ENCODE measurements around the gene FADD. TPM values are rescaled to one million over a fixed set of nuclear protein-coding genes. Genes with fewer than 3 reads are reported as not detected.
A peak's percentile ranks its signal among the peaks of the same experiment; 100 is the strongest.

FADD gene
- total and polyA plus RNA-seq, 2 donors from 2014 or later, result 27.8 to 31.5 TPM

GRCh38 chr11:70191495-70192140 lies 11.5 kb upstream of the FADD start:
- no peak overlapping the region for H3K9ac ChIP-seq (ENCODE audit: low read length in 3 of 3)
- TF ChIP-seq CTCF (IDR thresholded peaks at IDR 0.05; ENCODE audit: borderline replicate concordance, extremely low read depth, insufficient read depth), result peak; percentile 83
- DNase-seq, result peak; percentile 77 to 91 (median 86)
- peaks cover 0 to 2% (median 0%) of the 10 kb centered on the region in 3 donors for H3K4me1 ChIP-seq (ENCODE audit: control insufficient read depth in 2 of 3, insufficient read depth in 2 of 3, low read depth in 1 of 3, low read length in 3 of 3)
- intact Hi-C loops (cut with DNase I), result loop anchor here (10.0 kb wide), 1 partner anchor 497 kb away; no protein-coding TSS in a partner anchor
- H3K27me3 ChIP-seq (ENCODE audit: control insufficient read depth, insufficient read depth, low read length), result no peaks in the 10 kb centered on the region
- no peak overlapping the region for H3K27ac ChIP-seq (ENCODE audit: low read depth in 2 of 2, low read length in 2 of 2)
- H3K36me3 ChIP-seq (ENCODE audit: control insufficient read depth in 2 of 3, insufficient read depth in 3 of 3, low read length in 3 of 3), result no peaks in the 10 kb centered on the region
- no peak for FAIRE-seq
- H3K9me3 ChIP-seq (ENCODE audit: control insufficient read depth in 2 of 3, insufficient read depth in 1 of 3, low read length in 3 of 3), result peaks cover 0 to 2% (median 0%) of the 10 kb centered on the region in 3 donors
- H3K4me3 ChIP-seq (ENCODE audit: low read length in 3 of 3), result no peak overlapping the region

GRCh38 chr11:70192666-70193410 lies 10.3 kb upstream of the FADD start:
- intact Hi-C loops (cut with DNase I), result loop anchor here (10.0 kb wide), 1 partner anchor 498 kb away; no protein-coding TSS in a partner anchor
- Histone ChIP-seq H3K27ac (ENCODE audit: low read depth in 2 of 2, low read length in 2 of 2) (no peak overlapping the region), H3K36me3 (ENCODE audit: control insufficient read depth in 2 of 3, insufficient read depth in 3 of 3, low read length in 3 of 3) (no peaks in the 10 kb centered on the region), H3K9ac (ENCODE audit: low read length in 3 of 3) (no peak overlapping the region), H3K4me3 (ENCODE audit: low read length in 3 of 3) (no peak overlapping the region), H3K4me1 (ENCODE audit: control insufficient read depth in 2 of 3, insufficient read depth in 2 of 3, low read depth in 1 of 3, low read length in 3 of 3) (peaks cover 0 to 2% (median 0%) of the 10 kb centered on the region in 3 donors), H3K27me3 (ENCODE audit: control insufficient read depth, insufficient read depth, low read length) (no peaks in the 10 kb centered on the region), H3K9me3 (ENCODE audit: control insufficient read depth in 2 of 3, insufficient read depth in 1 of 3, low read length in 3 of 3) (peaks cover 0 to 2% (median 0%) of the 10 kb centered on the region in 3 donors)
- FAIRE-seq, result no peak
- DNase-seq, result peak in 1 of 5 donors; percentile 41
- no peak for TF ChIP-seq CTCF (IDR thresholded peaks at IDR 0.05; ENCODE audit: borderline replicate concordance, extremely low read depth, insufficient read depth)

GRCh38 chr11:70193411-70194292 lies 9.4 kb upstream of the FADD start:
- no peak overlapping the region for H3K27ac ChIP-seq (ENCODE audit: low read depth in 2 of 2, low read length in 2 of 2)
- intact Hi-C loops (cut with DNase I), result loop anchor here (10.0 kb wide), 1 partner anchor 499 kb away; no protein-coding TSS in a partner anchor

More at GRCh38 chr11:70193411-70194292, 9.4 kb upstream of the FADD start:
- FAIRE-seq (no peak), DNase-seq (peak in 1 of 5 donors; percentile 41)
- H3K9ac ChIP-seq (ENCODE audit: low read length in 3 of 3), result no peak overlapping the region
- peaks cover 0 to 2% (median 0%) of the 10 kb centered on the region in 3 donors for H3K4me1 ChIP-seq (ENCODE audit: control insufficient read depth in 2 of 3, insufficient read depth in 2 of 3, low read depth in 1 of 3, low read length in 3 of 3)
- peaks cover 0 to 2% (median 0%) of the 10 kb centered on the region in 3 donors for H3K9me3 ChIP-seq (ENCODE audit: control insufficient read depth in 2 of 3, insufficient read depth in 1 of 3, low read length in 3 of 3)
- H3K36me3 ChIP-seq (ENCODE audit: control insufficient read depth in 2 of 3, insufficient read depth in 3 of 3, low read length in 3 of 3), result no peaks in the 10 kb centered on the region
- no peak overlapping the region for H3K4me3 ChIP-seq (ENCODE audit: low read length in 3 of 3)
- TF ChIP-seq CTCF (IDR thresholded peaks at IDR 0.05; ENCODE audit: borderline replicate concordance, extremely low read depth, insufficient read depth), result no peak
- H3K27me3 ChIP-seq (ENCODE audit: control insufficient read depth, insufficient read depth, low read length), result no peaks in the 10 kb centered on the region
